Heart left ventricle (tissue), 16 donors: Measurements from ENCODE around the gene OGFOD1. TPM values are rescaled to one million over a fixed set of nuclear protein-coding genes. Genes with fewer than 3 reads are reported as not detected.

Experiments
- ATAC-seq, 4 donors: fragments of 200-7000 bp; cut with Tn5 transposase; one replicate each; pipeline ENCODE4 v1.9.1; 2020 to 2022; ENCODE audit warnings: moderate library complexity in 4 of 4, mild to moderate bottlenecking in 3 of 4, moderate number of reproducible peaks in 1 of 4
- DNase-seq, 5 donors: peaks; one replicate each; pipeline ENCODE4 v3.0.0-alpha.2; 2020
- H3K27ac ChIP-seq, 12 donors: fragments of 200-600 bp; sonication (generic) in 4 of 12; one replicate each; pipeline versions ENCODE4 v1.5.0 to v1.8.0; 2016 to 2022; ENCODE audit warnings: mild to moderate bottlenecking in 2 of 12
- H3K27me3 ChIP-seq, 9 donors: fragments of 200-600 bp; sonication (generic) in 2 of 9; one replicate each; pipeline versions ENCODE4 v1.5.1 to v1.8.0; 2016 to 2022; ENCODE audit warnings: mild to moderate bottlenecking in 3 of 9
- H3K36me3 ChIP-seq, 9 donors: fragments of 200-600 bp; sonication (generic) in 2 of 9; one replicate each; pipeline versions ENCODE4 v1.5.0 to v1.8.0; 2018 to 2022; ENCODE audit warnings: mild to moderate bottlenecking in 2 of 9
- H3K4me1 ChIP-seq, 12 donors: fragments of 200-600 bp; sonication (generic) in 4 of 12; one replicate each; pipeline versions ENCODE4 v1.5.0 to v1.8.0; 2016 to 2022; ENCODE audit warnings: mild to moderate bottlenecking in 3 of 12
- H3K4me3 ChIP-seq, 12 donors: fragments of 200-600 bp; sonication (generic) in 4 of 12; one replicate each; pipeline versions ENCODE4 v1.5.0 to v1.8.0; 2017 to 2022; ENCODE audit warnings: mild to moderate bottlenecking in 9 of 12, moderate library complexity in 4 of 12
- H3K9me3 ChIP-seq, 12 donors: fragments of 200-600 bp; sonication (generic) in 4 of 12; one replicate each; pipeline versions ENCODE4 v1.5.0 to v1.8.0; 2016 to 2022; ENCODE audit warnings: mild to moderate bottlenecking in 1 of 12
- POLR2A ChIP-seq, 2 donors: fragments of 450-650 bp; IDR thresholded peaks; one replicate each; pipeline ENCODE4 v1.6.1; 2017; ENCODE audit warnings: antibody characterized with exemption in 2 of 2, mild to moderate bottlenecking in 2 of 2, moderate library complexity in 2 of 2
- WGBS, 4 donors: extraction: QIAGEN DNeasy Blood & Tissue Kit in 2 of 4; methylation state at CpG; one replicate each; pipeline versions ENCODE4 v1.1.5 to v1.1.7; 2013 to 2018; 5-methylcytosine and 5-hydroxymethylcytosine counted together
- intact Hi-C, 10 donors: fragments of 100-400 bp; cut with DNase I; formaldehyde crosslinking; loops; one replicate each; pipeline versions ENCODE4 v1.11.1 to v1.14.2; 2022
- polyA plus RNA-seq, 2 donors: library from polyadenylated mRNA; stranded (reverse); fragments of 200-250 nt; gene quantifications; one replicate each; pipeline ENCODE4 v1.2.3, GENCODE V29; 2013
- total RNA-seq, 9 donors: library from RNA; depleted of rRNA in 2 of 9; stranded (reverse); fragments of >200 nt in 2 of 9; fragmentation: NEBNext Ultra II Directional in 3 of 9; extraction: Animal tissue kit (Norgen Biotek cat#: 25700) in 3 of 9; gene quantifications; one replicate each; pipeline versions ENCODE4 v1.1.0 to v1.2.4, GENCODE V29; 2016 to 2023
- TF ChIP-seq, protein P1 (sequence below), 12 donors: fragments of 200-600 bp; sonication (generic) in 4 of 12; IDR thresholded peaks; one replicate each; pipeline versions ENCODE4 v1.5.0 to v1.8.0; 2018 to 2022; ENCODE audit warnings: antibody characterized with exemption in 12 of 12, mild to moderate bottlenecking in 5 of 12
- donor health status: ischemic (EF 13 %, LVEDD 7.1; RV severe dilation, severe dysfunction).
- donor health status: healthy with polysubstance abuse.
- donor health status: DM: no; HTN: yes; CAD: no.
- donor health status: DM: no; HTN: no; CAD: no.
- donor health status: ischemic (EF 25% LVEDD 6.9; RV normal size, moderate dysfunction).
- donor health status: ischemic (EF 25% LVEDD 5.7; RV mildly dilated, moderate dysfunction).
- donor health status: healthy.
- donor health status: DM: yes; HTN: yes; CAD: no.
- donor health status: ischemic (EF 35%, LVEDD 5.7; RV mildly dilated, moderate dysfunction).
- donor health status: nonischemic (EF 11% LVEDD 7.7; RV severe dilation, severe dysfunction).
- donor health status: DM: yes; HTN: yes; CAD: no.
- donor health status: PGD.
- donor health status: ischemic (EF 29% LVEDD 5.4; RV normal size, mild dysfunction).
- donor health status: nonischemic (EF 23%, LVEDD 6.1; RV moderate dilation, normal function).

The OGFOD1 gene
- total and polyA plus RNA-seq, 11 donors: 11.4 to 39.1 (median 31.9) TPM

DNA sequence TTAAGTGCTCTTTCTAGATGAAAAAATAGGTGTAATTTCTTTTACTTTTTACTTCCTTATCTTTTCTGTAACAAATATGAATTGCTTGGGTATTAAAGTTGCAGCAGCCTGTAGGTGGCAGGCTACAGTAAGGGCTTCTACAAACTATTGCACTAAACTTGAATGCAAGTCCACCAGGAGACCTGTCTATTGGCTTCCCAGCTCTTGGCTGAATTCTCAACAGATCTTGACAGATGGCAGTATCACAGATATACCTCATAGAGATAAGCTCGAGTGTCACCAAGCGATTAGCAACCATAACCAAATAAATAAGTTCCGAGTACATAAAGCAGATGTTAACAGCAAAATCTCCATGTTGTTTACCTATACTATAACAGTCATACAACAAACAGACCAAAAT lies 62.6 kb downstream of the OGFOD1 start:
- no peaks in the 10 kb centered on the region for H3K27me3 ChIP-seq
- DNase-seq: peak in 2 of 5 donors; percentile 30 to 40
- no peak overlapping the region for H3K27ac ChIP-seq
- no peak overlapping the region for H3K4me3 ChIP-seq
- H3K4me1 ChIP-seq: peaks cover 0 to 44% (median 27%) of the 10 kb centered on the region in 12 donors
- intact Hi-C loops: loop anchor here in 8 of 10 donors (1.0 to 10.0 kb wide), 8 partner anchors 86 to 189 kb away; partner anchors contain the start of gene MT2A (in 2 of the 8)
- no peak for TF ChIP-seq POLR2A (IDR thresholded peaks at IDR 0.05)
- TF ChIP-seq, protein P1, sequence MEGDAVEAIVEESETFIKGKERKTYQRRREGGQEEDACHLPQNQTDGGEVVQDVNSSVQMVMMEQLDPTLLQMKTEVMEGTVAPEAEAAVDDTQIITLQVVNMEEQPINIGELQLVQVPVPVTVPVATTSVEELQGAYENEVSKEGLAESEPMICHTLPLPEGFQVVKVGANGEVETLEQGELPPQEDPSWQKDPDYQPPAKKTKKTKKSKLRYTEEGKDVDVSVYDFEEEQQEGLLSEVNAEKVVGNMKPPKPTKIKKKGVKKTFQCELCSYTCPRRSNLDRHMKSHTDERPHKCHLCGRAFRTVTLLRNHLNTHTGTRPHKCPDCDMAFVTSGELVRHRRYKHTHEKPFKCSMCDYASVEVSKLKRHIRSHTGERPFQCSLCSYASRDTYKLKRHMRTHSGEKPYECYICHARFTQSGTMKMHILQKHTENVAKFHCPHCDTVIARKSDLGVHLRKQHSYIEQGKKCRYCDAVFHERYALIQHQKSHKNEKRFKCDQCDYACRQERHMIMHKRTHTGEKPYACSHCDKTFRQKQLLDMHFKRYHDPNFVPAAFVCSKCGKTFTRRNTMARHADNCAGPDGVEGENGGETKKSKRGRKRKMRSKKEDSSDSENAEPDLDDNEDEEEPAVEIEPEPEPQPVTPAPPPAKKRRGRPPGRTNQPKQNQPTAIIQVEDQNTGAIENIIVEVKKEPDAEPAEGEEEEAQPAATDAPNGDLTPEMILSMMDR (IDR thresholded peaks at IDR 0.05): peak; percentile 51 to 80 (median 66)
- ATAC-seq: peak; percentile 35 to 68 (median 54)
- H3K9me3 ChIP-seq: no peaks in the 10 kb centered on the region
- WGBS, 4 donors: 49 to 54% (median 52%) methylated on average over 3 of the region's 3 CpGs
- H3K36me3 ChIP-seq: peaks cover 0 to 45% (median 22%) of the 10 kb centered on the region in 9 donors

DNA sequence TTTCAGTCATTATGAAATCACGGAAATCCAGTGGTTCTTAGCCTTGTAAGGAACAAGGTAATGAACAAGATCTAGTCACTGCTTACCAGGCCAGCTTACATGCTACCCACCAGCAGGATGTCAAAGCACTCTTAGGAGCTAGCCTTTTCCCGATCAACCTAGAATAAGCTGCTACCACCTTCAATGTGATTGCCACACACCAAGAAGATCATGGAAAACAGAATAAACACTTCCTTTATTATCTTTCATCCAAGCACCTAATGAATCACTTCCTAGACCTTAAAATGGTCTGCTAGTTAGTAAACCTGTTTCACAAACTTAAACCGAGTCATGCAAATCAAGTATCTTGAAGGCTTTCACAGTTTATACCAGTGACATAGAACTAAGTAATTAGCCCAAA lies 63.5 kb downstream of the OGFOD1 start:
- Histone ChIP-seq H3K9me3 (no peaks in the 10 kb centered on the region), H3K27me3 (no peaks in the 10 kb centered on the region), H3K4me3 (no peak overlapping the region), H3K4me1 (peaks cover 0 to 48% (median 30%) of the 10 kb centered on the region in 12 donors), H3K27ac (no peak overlapping the region), H3K36me3 (peaks cover 0 to 36% (median 13%) of the 10 kb centered on the region in 9 donors)
- WGBS, 4 donors: 73 to 92% (median 82%) methylated on average over 3 of the region's 3 CpGs
- intact Hi-C loops: loop anchor here (1.0 to 10.0 kb wide), 8 partner anchors 85 to 188 kb away; partner anchors contain the start of gene MT2A (in 2 of the 10)
- DNase-seq (no peak), ATAC-seq (no peak)
- TF ChIP-seq POLR2A (IDR thresholded peaks at IDR 0.05): no peak
- TF ChIP-seq, protein P1 (IDR thresholded peaks at IDR 0.05): no peak

DNA sequence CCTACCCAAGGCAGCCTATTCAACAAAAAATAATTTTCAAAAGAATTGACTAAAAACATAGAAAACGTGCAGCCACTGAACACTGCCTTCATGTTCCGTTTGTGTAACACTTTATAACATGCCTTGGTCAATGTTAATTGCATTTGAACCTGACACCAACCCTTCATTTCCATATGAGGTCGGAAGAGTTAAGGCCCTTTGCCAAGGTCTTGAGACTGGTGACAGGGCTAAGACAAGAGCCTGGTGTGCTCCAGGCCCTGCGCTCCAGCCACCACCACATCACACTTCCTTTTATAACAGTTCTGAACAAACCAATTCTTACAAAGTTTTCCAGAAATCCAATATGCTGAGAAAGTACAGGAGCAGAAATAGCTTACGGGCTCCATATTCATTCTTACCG lies 64.3 kb downstream of the OGFOD1 start:
- 63 to 74% (median 66%) methylated on average over 6 of the region's 6 CpGs for WGBS, 4 donors
- intact Hi-C loops: loop anchor here in 7 of 10 donors (2.0 to 10.0 kb wide), 5 partner anchors 85 to 187 kb away; partner anchors contain the start of gene MT2A (in 2 of the 7)
- H3K4me1 ChIP-seq: peaks cover 0 to 54% (median 37%) of the 10 kb centered on the region in 12 donors

DNA sequence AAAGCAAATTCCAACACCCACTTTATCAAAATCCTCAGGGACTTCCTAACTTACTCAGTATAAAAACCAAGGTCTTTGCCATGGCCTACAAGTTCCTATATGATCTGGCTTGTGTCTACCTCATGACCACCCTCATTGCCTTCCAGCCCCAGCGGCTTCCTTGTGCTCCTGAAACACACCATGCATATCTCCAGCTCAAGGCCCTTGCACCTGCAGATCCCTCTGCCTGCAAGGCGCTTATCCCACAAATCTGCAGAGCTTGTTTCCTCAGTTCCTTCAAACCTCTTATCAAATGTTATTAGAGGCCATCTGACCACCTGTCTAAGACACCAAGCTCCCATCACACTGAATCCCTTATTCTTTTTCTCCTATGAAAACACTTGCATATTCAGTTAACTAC lies 65.9 kb downstream of the OGFOD1 start:
- Histone ChIP-seq H3K9me3 (no peaks in the 10 kb centered on the region), H3K36me3 (peaks cover 0 to 12% (median 0%) of the 10 kb centered on the region in 9 donors), H3K4me1 (peaks cover 0 to 54% (median 37%) of the 10 kb centered on the region in 12 donors), H3K4me3 (no peak overlapping the region), H3K27me3 (no peaks in the 10 kb centered on the region), H3K27ac (no peak overlapping the region)
- DNase-seq (no peak), ATAC-seq (no peak)
- 90 to 95% (median 92%) methylated on average over 2 of the region's 2 CpGs for WGBS, 4 donors
- intact Hi-C loops: loop anchor here in 5 of 10 donors (2.0 to 10.0 kb wide), 4 partner anchors 85 to 186 kb away; partner anchors contain the start of gene MT2A (in 2 of the 5)
- no peak for TF ChIP-seq POLR2A (IDR thresholded peaks at IDR 0.05)
- TF ChIP-seq, protein P1 (IDR thresholded peaks at IDR 0.05): no peak

More for the DNA sequence above, 64.3 kb downstream of the OGFOD1 start:
- H3K36me3 ChIP-seq: peaks cover 0 to 28% (median 5%) of the 10 kb centered on the region in 9 donors
- peak overlapping the region in 1 of 12 donors; percentile 7 for H3K27ac ChIP-seq
- DNase-seq: no peak
- H3K27me3 ChIP-seq: no peaks in the 10 kb centered on the region
- no peak for TF ChIP-seq POLR2A (IDR thresholded peaks at IDR 0.05)
- TF ChIP-seq, protein P1 (IDR thresholded peaks at IDR 0.05): no peak
- no peak overlapping the region for H3K4me3 ChIP-seq
- no peak for ATAC-seq
- no peaks in the 10 kb centered on the region for H3K9me3 ChIP-seq
